ENCODE results near the gene KDELR1. TPM values are rescaled to one million over a fixed set of nuclear protein-coding genes. Genes with fewer than 3 reads are reported as not detected.

Gene KDELR1
- total and polyA plus RNA-seq, 9 of the 15 experiments (the other 6 are each of a cell fraction or from before 2014, with no cell fraction given) = 6.1 to 165 (median 58.5) TPM

DNA sequence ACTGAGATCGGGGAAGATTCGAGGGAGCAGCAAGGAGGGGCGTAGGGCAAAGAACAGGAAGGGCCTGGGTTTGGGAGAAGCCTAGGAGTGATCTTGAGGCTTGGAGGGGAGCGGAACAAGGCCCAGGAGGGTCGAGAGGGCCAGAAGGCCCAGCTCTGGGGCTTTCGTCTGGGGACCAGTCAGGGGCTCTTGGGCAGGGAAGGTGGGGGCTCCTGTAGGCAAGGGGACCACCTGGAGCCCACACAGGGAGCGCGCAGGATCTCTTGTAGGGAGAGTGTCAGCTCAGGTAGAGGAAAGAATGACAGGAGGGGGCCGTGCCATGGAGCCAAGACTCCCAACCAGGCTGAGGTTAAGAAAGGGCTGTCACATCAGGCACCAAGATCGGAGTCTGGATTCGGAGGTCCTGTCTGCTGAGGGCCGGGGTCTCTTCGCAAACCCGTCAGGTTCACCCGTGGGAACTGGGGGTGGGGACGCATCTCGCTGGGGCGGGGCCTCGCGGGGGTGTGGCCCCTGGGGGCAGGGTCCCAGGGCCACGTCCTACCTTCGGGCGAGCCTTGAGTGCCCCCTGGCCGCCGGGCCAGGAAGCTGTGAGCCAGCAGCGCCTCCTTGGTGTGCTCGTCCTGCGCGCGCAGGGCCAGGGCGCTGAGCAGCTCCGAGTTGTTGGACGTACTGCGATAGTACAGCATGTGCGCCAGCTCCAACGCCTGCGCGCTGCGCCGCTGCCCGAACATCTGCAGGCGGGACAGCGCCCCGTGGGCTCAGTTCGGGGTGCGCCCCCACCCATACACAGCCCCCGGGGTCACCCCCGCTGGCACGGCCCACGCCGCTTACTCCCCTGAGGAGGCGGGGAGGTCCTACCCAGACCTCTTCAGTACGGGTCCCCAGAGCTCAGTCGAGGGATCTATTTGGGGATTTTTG, 57.6 kb downstream of the KDELR1 start (continued):
- TF ChIP-seq, protein P1, sequence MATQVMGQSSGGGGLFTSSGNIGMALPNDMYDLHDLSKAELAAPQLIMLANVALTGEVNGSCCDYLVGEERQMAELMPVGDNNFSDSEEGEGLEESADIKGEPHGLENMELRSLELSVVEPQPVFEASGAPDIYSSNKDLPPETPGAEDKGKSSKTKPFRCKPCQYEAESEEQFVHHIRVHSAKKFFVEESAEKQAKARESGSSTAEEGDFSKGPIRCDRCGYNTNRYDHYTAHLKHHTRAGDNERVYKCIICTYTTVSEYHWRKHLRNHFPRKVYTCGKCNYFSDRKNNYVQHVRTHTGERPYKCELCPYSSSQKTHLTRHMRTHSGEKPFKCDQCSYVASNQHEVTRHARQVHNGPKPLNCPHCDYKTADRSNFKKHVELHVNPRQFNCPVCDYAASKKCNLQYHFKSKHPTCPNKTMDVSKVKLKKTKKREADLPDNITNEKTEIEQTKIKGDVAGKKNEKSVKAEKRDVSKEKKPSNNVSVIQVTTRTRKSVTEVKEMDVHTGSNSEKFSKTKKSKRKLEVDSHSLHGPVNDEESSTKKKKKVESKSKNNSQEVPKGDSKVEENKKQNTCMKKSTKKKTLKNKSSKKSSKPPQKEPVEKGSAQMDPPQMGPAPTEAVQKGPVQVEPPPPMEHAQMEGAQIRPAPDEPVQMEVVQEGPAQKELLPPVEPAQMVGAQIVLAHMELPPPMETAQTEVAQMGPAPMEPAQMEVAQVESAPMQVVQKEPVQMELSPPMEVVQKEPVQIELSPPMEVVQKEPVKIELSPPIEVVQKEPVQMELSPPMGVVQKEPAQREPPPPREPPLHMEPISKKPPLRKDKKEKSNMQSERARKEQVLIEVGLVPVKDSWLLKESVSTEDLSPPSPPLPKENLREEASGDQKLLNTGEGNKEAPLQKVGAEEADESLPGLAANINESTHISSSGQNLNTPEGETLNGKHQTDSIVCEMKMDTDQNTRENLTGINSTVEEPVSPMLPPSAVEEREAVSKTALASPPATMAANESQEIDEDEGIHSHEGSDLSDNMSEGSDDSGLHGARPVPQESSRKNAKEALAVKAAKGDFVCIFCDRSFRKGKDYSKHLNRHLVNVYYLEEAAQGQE (IDR thresholded peaks at IDR 0.05; ENCODE audit: borderline replicate concordance) = peak; percentile 95
- TF ChIP-seq, protein P1 (CRISPR knock-in tag; IDR thresholded peaks at IDR 0.05; ENCODE audit: low read depth) = peak; percentile 33; the same call in 1 of the 2 replicates
- TF ChIP-seq MYC (IDR thresholded peaks at IDR 0.05; ENCODE audit: low read depth, low read length) (peak; percentile 94), MYC (CRISPR knock-in tag; IDR thresholded peaks at IDR 0.05; ENCODE audit: borderline replicate concordance, low read depth) (0 out of 2 replicates have a peak, but pooled peaks have one; percentile 25), EP400 (IDR thresholded peaks at IDR 0.05) (peak; percentile 72), TBP (optimal IDR thresholded peaks at IDR 0.05; ENCODE audit: low read depth, low read length) (peak; percentile 75), TAF15 (IDR thresholded peaks at IDR 0.05; ENCODE audit: low read depth, low read length) (no peak), KDM1A (IDR thresholded peaks at IDR 0.05) (no peak), FUS (optimal IDR thresholded peaks at IDR 0.05; ENCODE audit: low read depth, low read length) (no peak)
- TF ChIP-seq, protein P2, sequence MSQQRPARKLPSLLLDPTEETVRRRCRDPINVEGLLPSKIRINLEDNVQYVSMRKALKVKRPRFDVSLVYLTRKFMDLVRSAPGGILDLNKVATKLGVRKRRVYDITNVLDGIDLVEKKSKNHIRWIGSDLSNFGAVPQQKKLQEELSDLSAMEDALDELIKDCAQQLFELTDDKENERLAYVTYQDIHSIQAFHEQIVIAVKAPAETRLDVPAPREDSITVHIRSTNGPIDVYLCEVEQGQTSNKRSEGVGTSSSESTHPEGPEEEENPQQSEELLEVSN (IDR thresholded peaks at IDR 0.05; ENCODE audit: borderline replicate concordance in 1 of 2, extremely low read depth in 1 of 2, insufficient read depth in 1 of 2, insufficient read length in 1 of 2, low read depth in 1 of 2, low read length in 1 of 2, poor library complexity in 1 of 2, severe bottlenecking in 1 of 2) = peak; percentile 91 to 95
- TF ChIP-seq, protein P3, sequence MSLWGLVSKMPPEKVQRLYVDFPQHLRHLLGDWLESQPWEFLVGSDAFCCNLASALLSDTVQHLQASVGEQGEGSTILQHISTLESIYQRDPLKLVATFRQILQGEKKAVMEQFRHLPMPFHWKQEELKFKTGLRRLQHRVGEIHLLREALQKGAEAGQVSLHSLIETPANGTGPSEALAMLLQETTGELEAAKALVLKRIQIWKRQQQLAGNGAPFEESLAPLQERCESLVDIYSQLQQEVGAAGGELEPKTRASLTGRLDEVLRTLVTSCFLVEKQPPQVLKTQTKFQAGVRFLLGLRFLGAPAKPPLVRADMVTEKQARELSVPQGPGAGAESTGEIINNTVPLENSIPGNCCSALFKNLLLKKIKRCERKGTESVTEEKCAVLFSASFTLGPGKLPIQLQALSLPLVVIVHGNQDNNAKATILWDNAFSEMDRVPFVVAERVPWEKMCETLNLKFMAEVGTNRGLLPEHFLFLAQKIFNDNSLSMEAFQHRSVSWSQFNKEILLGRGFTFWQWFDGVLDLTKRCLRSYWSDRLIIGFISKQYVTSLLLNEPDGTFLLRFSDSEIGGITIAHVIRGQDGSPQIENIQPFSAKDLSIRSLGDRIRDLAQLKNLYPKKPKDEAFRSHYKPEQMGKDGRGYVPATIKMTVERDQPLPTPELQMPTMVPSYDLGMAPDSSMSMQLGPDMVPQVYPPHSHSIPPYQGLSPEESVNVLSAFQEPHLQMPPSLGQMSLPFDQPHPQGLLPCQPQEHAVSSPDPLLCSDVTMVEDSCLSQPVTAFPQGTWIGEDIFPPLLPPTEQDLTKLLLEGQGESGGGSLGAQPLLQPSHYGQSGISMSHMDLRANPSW (CRISPR knock-in tag; IDR thresholded peaks at IDR 0.05) = peak; percentile 83; the same call in 1 of the 2 replicates
- TF ChIP-seq, protein P4, sequence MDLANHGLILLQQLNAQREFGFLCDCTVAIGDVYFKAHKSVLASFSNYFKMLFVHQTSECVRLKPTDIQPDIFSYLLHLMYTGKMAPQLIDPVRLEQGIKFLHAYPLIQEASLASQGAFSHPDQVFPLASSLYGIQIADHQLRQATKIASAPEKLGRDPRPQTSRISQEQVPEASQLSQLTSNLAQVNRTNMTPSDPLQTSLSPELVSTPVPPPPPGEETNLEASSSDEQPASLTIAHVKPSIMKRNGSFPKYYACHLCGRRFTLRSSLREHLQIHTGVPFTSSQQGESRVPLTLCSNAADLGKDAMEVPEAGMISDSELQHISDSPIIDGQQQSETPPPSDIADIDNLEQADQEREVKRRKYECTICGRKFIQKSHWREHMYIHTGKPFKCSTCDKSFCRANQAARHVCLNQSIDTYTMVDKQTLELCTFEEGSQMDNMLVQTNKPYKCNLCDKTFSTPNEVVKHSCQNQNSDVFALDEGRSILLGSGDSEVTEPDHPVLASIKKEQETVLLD (IDR thresholded peaks at IDR 0.05) = peak; percentile 88

Measured in K562 (cell line).